ENCODE data around the gene UNC45B.

DNA sequence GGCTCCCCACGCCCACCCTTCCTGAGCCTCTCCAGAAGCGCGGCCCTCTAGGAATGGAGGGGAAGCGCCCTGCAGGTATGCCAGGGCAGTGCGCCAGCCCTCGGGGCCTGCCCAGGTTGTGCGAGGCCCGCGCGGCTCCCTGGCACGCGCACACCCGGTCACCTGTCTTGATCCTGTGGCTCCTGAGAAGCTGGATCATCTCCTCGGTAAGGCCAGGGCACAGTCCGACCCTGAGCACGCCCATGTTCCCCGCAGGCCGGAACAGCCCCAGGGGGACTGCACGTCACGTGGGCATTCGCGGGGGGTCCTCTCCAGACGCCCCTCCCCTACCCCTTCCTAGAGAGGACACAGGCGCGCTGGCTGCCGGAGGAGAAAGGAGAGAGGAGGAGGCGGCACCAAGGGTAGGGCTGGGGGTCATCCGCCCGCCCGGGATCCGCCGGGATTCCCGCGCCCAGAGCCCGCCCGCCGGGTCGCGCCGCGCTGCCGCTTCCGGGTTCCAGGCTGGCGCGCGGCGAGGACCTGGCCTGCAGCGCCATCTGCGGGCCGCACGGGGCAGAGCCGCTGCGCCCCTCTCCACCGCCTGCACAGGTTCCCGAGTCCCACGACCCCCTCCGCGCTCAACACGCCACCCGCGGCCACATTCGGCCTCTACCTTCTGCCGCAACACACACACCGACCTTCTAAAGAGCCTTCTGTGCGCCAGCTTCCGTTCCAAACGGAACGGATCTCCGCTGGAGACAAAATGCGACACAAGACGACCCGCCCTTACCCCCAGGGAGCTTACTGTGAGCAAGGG, 28.0 kb upstream of the UNC45B start, which contains the start of gene RAD51D:
- TF ChIP-seq TARDBP (IDR thresholded peaks at IDR 0.05) (no peak), FOXA1 (IDR thresholded peaks at IDR 0.05) (no peak), ELF4 (IDR thresholded peaks at IDR 0.05) (peak; percentile 38; the same call in 1 of the 2 replicates), SUZ12 (IDR thresholded peaks at IDR 0.05) (no peak), NFRKB (IDR thresholded peaks at IDR 0.05) (no peak), SP1 (IDR thresholded peaks at IDR 0.05) (no peak), ARNT (IDR thresholded peaks at IDR 0.05) (no peak)

Measured in HEK293T (cell line).